H9 (cell line): Measurements from ENCODE around the gene NFATC1. TPM values are rescaled to one million over a fixed set of nuclear protein-coding genes. Genes with fewer than 3 reads are reported as not detected.

Source experiments
- DNase-seq: peaks from one replicate; pipeline ENCODE4 v3.0.0-alpha.2; 2017
- H2AFZ ChIP-seq: one replicate; pipeline ENCODE4 v1.6.1; 2013; ENCODE audit warnings: mild to moderate bottlenecking, low read length, control low read depth, moderate library complexity
- H2AK5ac ChIP-seq: 2 replicates; pipeline ENCODE4 v1.6.1; 2013; ENCODE audit warnings: low read length, control low read depth, mixed read lengths; ENCODE audit not compliant: insufficient read length
- H2BK120ac ChIP-seq: one replicate; pipeline ENCODE4 v1.6.1; 2013; ENCODE audit warnings: low read depth, mild to moderate bottlenecking, low read length, control low read depth, inconsistent platforms; ENCODE audit not compliant: poor library complexity, severe bottlenecking
- H2BK12ac ChIP-seq: 2 replicates; pipeline ENCODE4 v1.6.1; 2013; ENCODE audit warnings: low read length, control low read depth, mixed read lengths, low read depth; ENCODE audit not compliant: insufficient read length
- H2BK15ac ChIP-seq: 2 replicates; pipeline ENCODE4 v1.6.1; 2013; ENCODE audit warnings: low read depth, low read length, control low read depth
- H2BK20ac ChIP-seq: one replicate; pipeline ENCODE4 v1.6.1; 2013; ENCODE audit warnings: low read depth, mild to moderate bottlenecking, low read length, control low read depth, inconsistent platforms; ENCODE audit not compliant: poor library complexity, severe bottlenecking
- H2BK5ac ChIP-seq: 2 replicates; pipeline ENCODE4 v1.6.1; 2013; ENCODE audit warnings: low read length, control low read depth, mixed read lengths; ENCODE audit not compliant: insufficient read length
- H3K14ac ChIP-seq: 2 replicates; pipeline ENCODE4 v1.6.1; 2013; ENCODE audit warnings: low read length, control low read depth; ENCODE audit not compliant: insufficient read depth
- H3K18ac ChIP-seq: 2 replicates; pipeline ENCODE4 v1.6.1; 2013; ENCODE audit warnings: low read depth, mild to moderate bottlenecking, mixed read lengths, low read length, control low read depth; ENCODE audit not compliant: insufficient read length
- H3K23ac ChIP-seq: 2 replicates; pipeline ENCODE4 v1.6.1; 2013; ENCODE audit warnings: low read length, control low read depth, mixed read lengths, low read depth; ENCODE audit not compliant: insufficient read length
- H3K23me2 ChIP-seq: 2 replicates; pipeline ENCODE4 v1.6.1; 2013; ENCODE audit warnings: low read depth, mild to moderate bottlenecking, mixed read lengths, low read length, control low read depth; ENCODE audit not compliant: insufficient read length, poor library complexity, severe bottlenecking
- H3K27ac ChIP-seq: 2 replicates; pipeline ENCODE4 v1.5.1; 2013; ENCODE audit warnings: low read length, control low read depth, mixed read lengths, low read depth; ENCODE audit not compliant: insufficient read length
- H3K27me3 ChIP-seq: 2 replicates; pipeline ENCODE4 v1.6.1; 2013; ENCODE audit warnings: low read length, control low read depth, inconsistent platforms; ENCODE audit not compliant: insufficient read depth
- H3K4ac ChIP-seq: 2 replicates; pipeline ENCODE4 v1.6.1; 2013; ENCODE audit warnings: low read depth, mild to moderate bottlenecking, control low read depth, inconsistent platforms, low read length, moderate library complexity
- H3K4me1 ChIP-seq: 2 replicates; pipeline ENCODE4 v1.6.1; 2013; ENCODE audit warnings: low read length, control low read depth, inconsistent platforms; ENCODE audit not compliant: insufficient read depth
- H3K4me2 ChIP-seq: 2 replicates; pipeline ENCODE4 v1.6.1; 2013; ENCODE audit warnings: low read length, control low read depth, mixed read lengths; ENCODE audit not compliant: insufficient read length, insufficient read depth
- H3K56ac ChIP-seq: 2 replicates; pipeline ENCODE4 v1.6.1; 2013; ENCODE audit warnings: low read depth, mild to moderate bottlenecking, mixed read lengths, low read length, control low read depth; ENCODE audit not compliant: insufficient read length
- H3K79me1 ChIP-seq: 2 replicates; pipeline ENCODE4 v1.6.1; 2013; ENCODE audit warnings: low read depth, mild to moderate bottlenecking, moderate library complexity, low read length, control low read depth, inconsistent platforms; ENCODE audit not compliant: insufficient read depth, poor library complexity, severe bottlenecking
- H3K79me2 ChIP-seq: 2 replicates; pipeline ENCODE4 v1.6.1; 2013; ENCODE audit warnings: low read length, control low read depth, inconsistent platforms; ENCODE audit not compliant: insufficient read depth
- H3K9ac ChIP-seq: 2 replicates; pipeline ENCODE4 v1.6.1; 2013; ENCODE audit warnings: low read length, control low read depth, mixed read lengths; ENCODE audit not compliant: insufficient read length; ENCODE audit errors: extremely low read depth
- H3K9me3 ChIP-seq: one replicate; pipeline ENCODE4 v1.6.1; 2013; ENCODE audit warnings: low read depth, low read length, inconsistent platforms; ENCODE audit not compliant: control insufficient read depth
- H3T11ph ChIP-seq: one replicate; pipeline ENCODE4 v1.6.1; 2013; ENCODE audit warnings: mild to moderate bottlenecking, low read length, control low read depth, inconsistent platforms
- H4K20me1 ChIP-seq: one replicate; pipeline ENCODE4 v1.6.1; 2013; ENCODE audit not compliant: control insufficient read depth, insufficient read length, insufficient read depth
- H4K5ac ChIP-seq: 2 replicates; pipeline ENCODE4 v1.6.1; 2013; ENCODE audit warnings: low read depth, mild to moderate bottlenecking, mixed read lengths, low read length, control low read depth; ENCODE audit not compliant: insufficient read length
- H4K8ac ChIP-seq: replicated peaks from 2 replicates; pipeline ENCODE4 v1.6.1; 2013; ENCODE audit warnings: low read length, control low read depth, mixed read lengths, low read depth; ENCODE audit not compliant: insufficient read length
- H4K91ac ChIP-seq: 2 replicates; pipeline ENCODE4 v1.6.1; 2013; ENCODE audit warnings: low read depth, mild to moderate bottlenecking, moderate library complexity, mixed read lengths, low read length, control low read depth; ENCODE audit not compliant: insufficient read length
- H3K27ac Mint-ChIP-seq, 3 experiments: 2 replicates in 2 of 3; 3 replicates in 1 of 3; pipeline ENCODE4 v1.8.0; 2020 to 2021; ENCODE audit warnings: mixed read lengths in 3 of 3, mild to moderate bottlenecking in 1 of 3, moderate library complexity in 1 of 3
- H3K27me3 Mint-ChIP-seq: 2 replicates; pipeline ENCODE4 v1.8.0; 2021; ENCODE audit warnings: low read depth, mild to moderate bottlenecking, moderate library complexity, mixed read lengths
- H3K36me3 Mint-ChIP-seq, 3 experiments: 2 replicates in 2 of 3; 3 replicates in 1 of 3; pipeline ENCODE4 v1.8.0; 2020 to 2021; ENCODE audit warnings: low read depth in 3 of 3, mixed read lengths in 3 of 3; ENCODE audit not compliant: insufficient read depth in 1 of 3
- H3K4me1 Mint-ChIP-seq, 2 experiments: 2 replicates each; pipeline ENCODE4 v1.8.0; 2020; ENCODE audit warnings: mixed read lengths in 2 of 2
- H3K4me3 Mint-ChIP-seq, 2 experiments: 2 replicates in 1 of 2; 3 replicates in 1 of 2; pipeline ENCODE4 v1.8.0; 2020 to 2021; ENCODE audit warnings: mild to moderate bottlenecking in 2 of 2, mixed read lengths in 2 of 2, moderate library complexity in 1 of 2
- H3K9me3 Mint-ChIP-seq, 2 experiments: 2 replicates in 1 of 2; 3 replicates in 1 of 2; pipeline ENCODE4 v1.8.0; 2020; ENCODE audit warnings: mild to moderate bottlenecking in 2 of 2, mixed read lengths in 2 of 2, moderate library complexity in 1 of 2
- CTCF ChIP-seq: fragments of 200-600 bp; sonication (generic); conservative IDR thresholded peaks from 3 replicates; pipeline ENCODE4 v1.8.0; 2021; ENCODE audit warnings: antibody characterized with exemption, mild to moderate bottlenecking
- WGBS: extraction: QIAGEN DNeasy Blood & Tissue Kit; methylation state at CpG from one replicate; pipeline ENCODE4 v1.1.7; 2013; ENCODE audit warnings: missing lambda C conversion rate, low lambda C conversion rate, mixed read lengths; ENCODE audit not compliant: insufficient read length; ENCODE audit errors: extremely low coverage; 5-methylcytosine and 5-hydroxymethylcytosine counted together
- total RNA-seq: library from RNA; stranded (reverse); gene quantifications from 2 replicates; pipeline ENCODE4 v1.2.1, GENCODE V29; 2021

Gene NFATC1
- total RNA-seq, 1 experiment from 2014 or later = 5.5 TPM

GRCh38 chr18:79433431-79433830, 37.7 kb downstream of the NFATC1 start:
- H3K23me2 ChIP-seq = no peaks in the 10 kb centered on the region
- no peak overlapping the region for H3K27ac ChIP-seq
- H3K4me3 Mint-ChIP-seq = no peak overlapping the region
- no peak overlapping the region for H4K8ac ChIP-seq
- no peak overlapping the region for H3K14ac ChIP-seq
- DNase-seq = no peak
- H3K4me2 ChIP-seq = no peak overlapping the region
- H4K20me1 ChIP-seq = no peaks in the 10 kb centered on the region
- no peak for TF ChIP-seq CTCF
- no peak overlapping the region for H3K4ac ChIP-seq
- H2AFZ ChIP-seq = no peak overlapping the region
- no CpG with 5 or more reads among the region's 27 CpGs for WGBS
- no peaks in the 10 kb centered on the region for H3K9me3 ChIP-seq
- no peak overlapping the region for H4K5ac ChIP-seq
- no peak overlapping the region for H3K9ac ChIP-seq
- no peak overlapping the region for H3K56ac ChIP-seq
- H3K27ac Mint-ChIP-seq = no peak overlapping the region
- H3K27me3 ChIP-seq = no peaks in the 10 kb centered on the region
- no peak overlapping the region for H3K23ac ChIP-seq
- H4K91ac ChIP-seq = no peak overlapping the region
- H3K4me1 ChIP-seq = no peaks in the 10 kb centered on the region
- no peaks in the 10 kb centered on the region for H3K27me3 Mint-ChIP-seq
- H2BK20ac ChIP-seq = no peak overlapping the region
- H3T11ph ChIP-seq = no peak overlapping the region
- no peak overlapping the region for H3K18ac ChIP-seq
- H3K79me2 ChIP-seq = no peaks in the 10 kb centered on the region
- H3K36me3 Mint-ChIP-seq = no peaks in the 10 kb centered on the region
- H2AK5ac ChIP-seq = no peak overlapping the region
- no peak overlapping the region for H2BK120ac ChIP-seq
- no peak overlapping the region for H2BK12ac ChIP-seq
- no peaks in the 10 kb centered on the region for H3K9me3 Mint-ChIP-seq
- no peak overlapping the region for H2BK15ac ChIP-seq
- no peaks in the 10 kb centered on the region for H3K4me1 Mint-ChIP-seq
- H2BK5ac ChIP-seq = no peak overlapping the region
- no peaks in the 10 kb centered on the region for H3K79me1 ChIP-seq
